RKO (cell line): ENCODE data around the gene TBC1D10A.
A peak's percentile ranks its signal among the peaks of the same experiment; 100 is the strongest.

Experiments
- DNase-seq: peaks from one replicate; pipeline ENCODE4 v3.0.0-alpha.2; 2016; ENCODE audit warnings: low spot score

TBC1D10A gene

GRCh38 chr22:30326706-30327362, at the start of gene TBC1D10A:
Gene TBC1D10A, minus strand, starts transcription at chr22:30326941. Its CDS starts 60 bp downstream, at chr22:30326881.
- peak; percentile 93 for DNase-seq

GRCh38 chr22:30375312-30375849, 48.6 kb upstream of the TBC1D10A start:
- no peak for DNase-seq

- no peak for DNase-seq
Measured at GRCh38 chr22:30373331-30374325, 46.9 kb upstream of the TBC1D10A start.

- no peak for DNase-seq
Measured at GRCh38 chr22:30372915-30373314, 46.2 kb upstream of the TBC1D10A start.

- DNase-seq: no peak
Measured at GRCh38 chr22:30371981-30372380, 45.2 kb upstream of the TBC1D10A start.

- DNase-seq: no peak
Measured at GRCh38 chr22:30371321-30371720, 44.6 kb upstream of the TBC1D10A start.

GRCh38 chr22:30370641-30371230, 44.0 kb upstream of the TBC1D10A start:
- no peak for DNase-seq

- no peak for DNase-seq
Measured at GRCh38 chr22:30368420-30368819, 41.7 kb upstream of the TBC1D10A start.

GRCh38 chr22:30365891-30366290, 39.1 kb upstream of the TBC1D10A start:
- no peak for DNase-seq

- no peak for DNase-seq
Measured at GRCh38 chr22:30362651-30363281, 36.0 kb upstream of the TBC1D10A start.

- no peak for DNase-seq
Measured at GRCh38 chr22:30361916-30362650, 35.3 kb upstream of the TBC1D10A start.

- no peak for DNase-seq
Measured at GRCh38 chr22:30358541-30358940, 31.8 kb upstream of the TBC1D10A start.

- no peak for DNase-seq
Measured at GRCh38 chr22:30357650-30358215, 31.0 kb upstream of the TBC1D10A start.

GRCh38 chr22:30357236-30357570, 30.5 kb upstream of the TBC1D10A start:
- DNase-seq: no peak

- DNase-seq: peak; percentile 93
Measured at GRCh38 chr22:30356449-30357235, 29.9 kb upstream of the TBC1D10A start, which contains the start of the genes CCDC157 and SF3A1. Gene CCDC157, plus strand, starts transcription at chr22:30357007. Its CDS starts 8,994 bp downstream, at chr22:30366001. Gene SF3A1, minus strand, starts transcription at chr22:30356894. Its CDS starts 102 bp downstream, at chr22:30356792.

- DNase-seq: no peak
Measured at GRCh38 chr22:30354644-30355043, 27.9 kb upstream of the TBC1D10A start.

- no peak for DNase-seq
Measured at GRCh38 chr22:30351226-30351625, 24.5 kb upstream of the TBC1D10A start.

- no peak for DNase-seq
Measured at GRCh38 chr22:30348809-30349208, 22.1 kb upstream of the TBC1D10A start.

- no peak for DNase-seq
Measured at GRCh38 chr22:30348404-30348803, 21.7 kb upstream of the TBC1D10A start.
